Fibroblast of skin of right biceps (primary cell): ENCODE results near the gene CYS1.
"Not testable (repeated sequence)": the region's sequence is repeated elsewhere in the genome, so short reads cannot be mapped to it uniquely, and the experiment has no call there.

Source experiments
- DNase-seq: peaks from one replicate; pipeline ENCODE4 v3.0.0-alpha.2; 2013

The CYS1 gene

DNA sequence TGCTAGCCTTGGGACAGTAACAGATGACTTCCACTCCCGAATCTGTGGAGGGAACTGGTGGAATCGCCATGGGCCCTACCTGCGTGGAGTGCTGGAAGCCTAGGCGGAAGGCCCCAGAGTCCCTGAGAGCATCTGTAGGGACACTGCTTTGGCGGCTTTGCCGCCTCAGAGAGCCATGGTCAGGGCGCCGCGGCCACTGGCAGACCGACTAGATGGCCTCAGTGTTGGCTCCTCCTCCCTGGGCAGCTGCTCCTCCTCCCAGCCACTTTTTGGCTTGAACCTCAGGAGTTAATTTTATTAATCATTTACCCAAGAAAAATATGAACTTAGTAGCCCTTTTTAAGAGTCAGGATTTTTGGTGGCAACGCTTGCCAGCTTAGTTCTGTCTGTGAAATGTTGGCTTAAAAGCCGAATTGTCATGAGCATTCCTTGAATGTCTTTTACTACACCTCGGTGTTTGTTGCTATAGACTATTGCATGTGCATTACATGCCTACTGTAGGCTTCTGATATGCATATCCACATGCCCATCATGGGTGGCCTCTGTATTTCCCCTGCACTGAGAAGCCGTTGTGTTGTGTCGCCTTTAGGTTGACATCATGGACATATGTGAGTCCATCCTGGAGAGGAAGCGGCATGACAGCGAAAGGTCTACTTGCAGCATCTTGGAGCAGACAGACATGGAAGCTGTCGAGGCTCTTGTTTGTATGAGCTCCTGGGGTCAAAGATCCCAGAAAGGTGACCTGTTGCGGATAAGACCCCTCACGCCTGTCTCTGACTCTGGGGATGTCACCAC lies 34.5 kb downstream of the CYS1 start:
- DNase-seq: no peak

DNA sequence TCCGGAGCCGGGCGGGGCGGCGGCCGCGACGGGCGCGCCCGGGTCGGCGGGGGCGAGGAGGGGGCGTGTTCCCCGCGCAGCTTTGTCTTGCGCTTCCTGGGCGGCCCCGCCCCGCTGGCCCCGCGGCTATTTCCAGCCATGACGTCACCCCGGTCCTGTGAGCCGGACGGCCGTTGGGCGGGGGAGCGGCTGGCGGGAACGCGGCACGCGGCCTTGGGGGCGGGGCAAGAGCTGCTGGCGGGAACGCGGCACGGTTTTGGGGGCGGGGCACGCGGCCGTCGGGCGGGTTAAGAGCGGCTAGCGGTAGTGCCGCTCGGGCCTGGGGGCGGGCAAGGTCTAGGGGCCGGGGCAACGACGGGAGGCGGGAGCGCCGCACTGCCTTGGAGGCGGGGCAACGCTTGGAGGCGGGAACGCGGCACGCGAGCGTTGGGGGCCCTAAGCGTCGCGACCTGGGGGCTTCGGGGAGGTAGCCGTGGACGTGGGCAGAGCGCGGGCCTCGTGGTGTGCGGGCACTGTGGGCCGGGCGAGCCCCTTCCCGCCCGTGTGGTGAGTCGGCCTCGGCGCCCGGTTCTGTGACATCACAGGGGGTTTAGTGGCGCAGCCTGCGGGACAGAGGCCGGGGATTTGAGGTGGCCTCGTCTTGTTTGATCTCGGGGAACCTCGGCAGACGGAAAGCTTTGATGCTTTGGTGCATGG lies 36.2 kb downstream of the CYS1 start:
- DNase-seq: peak; percentile 91

DNA sequence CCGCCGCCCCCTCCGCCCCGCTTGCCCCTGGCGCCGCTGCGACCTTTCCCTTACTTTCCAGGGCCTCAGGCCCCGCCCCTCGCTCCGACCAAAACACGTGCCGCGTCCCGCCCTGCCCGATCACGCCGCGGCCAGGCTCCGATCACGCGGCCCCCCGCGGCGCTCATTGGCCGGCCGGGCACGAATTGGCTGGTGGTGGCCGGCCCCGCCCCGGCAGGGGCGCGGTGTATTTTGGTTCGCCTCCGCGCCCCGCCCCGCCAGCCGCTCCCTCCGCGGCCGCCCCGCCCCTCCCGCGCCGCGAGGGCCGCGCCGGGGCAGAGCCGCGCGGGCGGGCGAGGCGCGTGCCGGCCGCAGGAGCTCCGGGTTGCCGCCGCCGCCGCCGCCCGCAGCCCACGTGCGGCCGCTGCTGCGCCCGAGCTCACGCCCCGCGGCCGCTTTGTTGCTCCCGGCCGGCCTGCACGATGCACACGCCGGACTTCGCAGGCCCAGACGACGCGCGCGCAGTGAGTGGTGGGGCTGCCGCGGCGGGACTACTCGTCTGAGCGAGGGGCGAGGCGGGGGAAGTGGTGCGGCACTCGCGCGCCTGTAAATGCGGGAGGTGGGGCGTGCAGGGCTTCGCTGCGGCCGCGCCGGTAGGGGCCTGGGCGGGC lies 36.8 kb downstream of the CYS1 start, which contains the start of gene KLF11:
KLF11 (plus strand) TSS at position 295 of the 650 bp plus-strand sequence; CDS start at position 462, 167 bp downstream.
- peak; percentile 92 for DNase-seq

DNA sequence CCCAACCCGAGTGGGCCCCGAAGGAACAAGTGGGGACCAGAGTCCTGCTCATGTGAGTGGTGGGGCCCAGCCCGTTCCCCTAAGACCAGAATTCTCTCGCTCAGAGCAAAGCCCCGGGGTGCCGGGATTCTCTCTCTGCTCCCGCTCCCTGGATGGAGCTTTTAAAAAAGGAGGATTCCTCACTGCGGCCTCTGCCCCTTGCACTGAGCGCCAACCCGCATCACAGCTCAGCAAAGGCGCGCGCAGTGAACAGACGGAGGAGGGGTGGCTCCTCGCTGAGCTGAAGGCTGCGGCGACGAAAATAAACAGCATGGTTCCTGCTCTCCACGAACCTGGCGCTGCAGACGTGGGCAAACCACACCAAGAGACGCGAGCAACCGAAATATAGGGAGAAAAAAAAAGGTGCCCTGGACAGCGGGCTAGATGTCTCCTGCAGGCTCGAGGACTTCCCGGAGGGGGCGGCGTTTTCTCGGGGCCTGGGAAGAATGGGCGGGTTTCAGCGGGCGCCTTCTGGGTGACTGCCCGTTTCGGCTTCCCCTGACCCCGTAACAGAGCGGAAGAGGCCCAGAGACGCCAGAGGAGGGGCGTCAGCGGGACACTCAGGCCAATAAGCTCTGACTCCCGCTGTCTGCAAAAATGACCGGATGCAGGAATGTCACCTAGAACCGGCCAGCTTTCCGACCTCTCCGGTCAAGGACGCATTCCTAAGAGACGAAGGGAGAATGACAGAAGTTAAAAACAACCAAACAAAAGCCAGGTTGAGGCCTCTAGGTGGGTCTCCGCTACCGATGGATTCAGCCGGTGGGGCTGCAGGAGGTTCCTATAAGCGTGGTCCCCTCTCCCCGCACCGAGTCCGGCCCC lies 37.7 kb downstream of the CYS1 start:
- DNase-seq: peak; percentile 57

- no peak for DNase-seq
Measured at GRCh38 chr2:10041711-10042110, 38.5 kb downstream of the CYS1 start.

- DNase-seq: no peak
Measured at GRCh38 chr2:10039658-10040410, 40.4 kb downstream of the CYS1 start.

DNA sequence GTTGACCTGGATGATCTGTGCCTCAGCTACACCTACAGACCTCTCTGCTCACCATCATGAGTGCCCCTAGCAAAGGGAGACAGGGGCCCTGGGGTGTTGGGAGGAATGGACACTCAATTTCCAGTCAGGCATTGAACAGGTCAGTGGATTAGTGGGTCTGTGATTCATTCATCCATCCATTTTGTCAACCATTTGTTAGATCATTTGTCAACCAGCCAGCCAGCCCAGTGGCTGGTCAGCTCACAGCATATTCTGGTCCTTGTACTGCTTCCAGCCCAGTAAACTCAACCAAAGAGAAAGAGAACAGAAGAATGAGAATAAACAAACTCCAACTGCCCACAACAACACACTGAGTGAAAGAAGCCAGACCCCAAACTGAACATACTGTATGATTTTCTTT lies 41.5 kb downstream of the CYS1 start:
- no peak for DNase-seq

- DNase-seq: no peak
Measured at GRCh38 chr2:10038123-10038522, 42.1 kb downstream of the CYS1 start.

- peak; percentile 40 for DNase-seq
Measured at GRCh38 chr2:10036095-10036884, 43.9 kb downstream of the CYS1 start.

DNA sequence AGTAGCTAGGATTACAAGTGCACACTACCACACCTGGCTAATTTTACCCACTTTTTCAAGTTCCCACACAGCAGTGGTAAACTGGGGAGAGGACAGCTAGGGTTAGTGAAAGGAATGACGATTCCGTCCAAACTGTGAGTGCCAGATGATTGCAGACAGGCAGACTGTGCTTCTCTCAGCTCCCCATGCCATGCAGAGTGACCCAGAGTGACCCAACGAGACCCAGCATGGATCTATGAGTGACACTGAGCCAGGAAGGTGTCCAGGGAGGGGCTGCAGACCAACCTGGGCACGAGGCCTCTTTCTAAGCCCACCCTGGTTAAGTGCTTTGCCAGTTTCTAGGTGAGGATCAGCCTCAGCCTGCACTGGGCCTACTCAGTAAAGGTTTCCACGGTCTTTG lies 44.6 kb downstream of the CYS1 start:
- no peak for DNase-seq

DNA sequence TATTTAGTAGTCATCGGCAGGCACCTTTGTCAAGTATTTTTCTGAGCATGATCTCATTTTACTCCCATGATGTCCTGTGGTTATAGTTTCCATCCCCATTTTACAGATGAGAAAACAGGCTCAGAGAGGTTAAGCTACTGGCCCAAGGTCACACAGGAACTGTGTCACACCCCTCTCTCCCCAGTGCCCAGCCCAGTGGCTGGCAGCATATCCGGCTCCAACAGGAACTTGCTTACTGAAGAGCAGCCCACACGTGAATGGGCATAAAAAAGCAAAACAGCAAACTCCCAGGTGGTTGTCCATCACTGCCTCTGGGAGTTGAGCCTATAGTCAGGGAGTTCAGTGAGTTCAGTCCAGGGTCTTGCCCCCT lies 45.2 kb downstream of the CYS1 start:
- no peak for DNase-seq

DNA sequence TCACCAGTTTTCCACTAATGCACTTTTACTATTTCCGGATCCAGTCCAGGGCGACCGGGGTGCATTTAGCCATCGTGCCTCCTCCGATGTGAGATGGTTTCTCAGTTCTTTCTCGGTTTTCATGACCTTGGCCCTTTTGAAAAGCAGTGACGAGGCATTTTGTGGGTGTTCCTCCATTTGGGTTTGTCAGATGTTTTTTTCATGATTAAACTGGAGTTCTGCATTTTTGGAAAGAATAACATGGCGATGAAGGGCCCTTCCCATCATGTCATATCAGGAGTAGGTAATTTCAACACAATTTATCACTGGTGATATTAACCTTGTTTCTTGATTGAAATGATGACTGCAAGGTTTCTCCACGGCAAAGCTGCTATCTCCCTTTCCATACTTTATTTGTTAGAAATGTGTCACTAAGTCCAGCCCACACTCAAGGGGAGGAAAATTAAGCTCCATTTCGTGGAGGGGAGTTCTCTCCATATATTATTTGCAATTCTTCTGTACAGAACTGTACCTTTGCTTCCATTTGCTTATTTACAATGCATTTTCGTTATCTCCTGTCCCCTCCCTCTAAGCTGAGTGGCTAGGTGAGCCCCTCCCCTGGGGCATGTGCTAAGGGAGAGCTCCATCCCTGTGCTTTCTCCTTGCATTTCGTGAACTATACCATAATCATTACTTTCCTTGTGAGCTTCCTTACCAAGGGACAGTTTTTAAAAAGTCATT lies 45.7 kb downstream of the CYS1 start:
- no peak for DNase-seq

DNA sequence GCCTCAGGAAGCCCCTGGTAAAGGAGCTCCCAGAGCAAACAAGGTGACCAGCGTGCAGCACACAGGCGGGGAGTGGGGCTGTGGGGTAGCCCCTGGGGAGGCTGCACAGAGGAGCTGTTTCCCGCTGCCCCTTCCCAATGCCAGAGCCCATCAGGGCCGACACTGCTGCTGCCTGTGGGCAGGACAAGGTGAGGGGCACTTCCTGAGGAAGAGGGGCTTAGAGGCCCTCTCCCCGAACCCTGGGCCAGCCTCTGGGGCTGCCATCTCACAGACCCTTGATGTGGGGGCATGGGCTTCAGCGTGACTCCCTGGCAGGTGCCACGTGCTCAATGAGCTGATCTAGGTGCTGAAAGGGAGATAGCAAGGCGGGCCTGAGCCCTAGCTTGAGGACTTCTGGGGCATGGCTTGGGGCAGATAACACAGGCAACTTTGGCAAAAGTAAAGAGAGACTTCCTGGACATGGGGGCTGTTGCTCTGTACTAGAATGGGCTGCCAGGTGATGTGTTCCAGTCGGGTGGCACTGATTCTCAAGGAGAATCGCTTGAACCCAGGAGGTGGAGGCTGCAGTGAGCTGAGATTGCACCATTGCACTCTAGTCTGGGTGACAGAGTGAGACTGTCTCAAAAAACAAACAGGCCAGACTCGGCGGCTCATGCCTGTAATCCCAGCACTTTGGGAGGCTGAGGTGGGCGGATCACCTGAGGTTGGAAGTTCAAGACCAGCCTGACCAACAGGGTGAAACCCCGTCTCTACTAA lies 46.8 kb downstream of the CYS1 start:
- no peak for DNase-seq

DNA sequence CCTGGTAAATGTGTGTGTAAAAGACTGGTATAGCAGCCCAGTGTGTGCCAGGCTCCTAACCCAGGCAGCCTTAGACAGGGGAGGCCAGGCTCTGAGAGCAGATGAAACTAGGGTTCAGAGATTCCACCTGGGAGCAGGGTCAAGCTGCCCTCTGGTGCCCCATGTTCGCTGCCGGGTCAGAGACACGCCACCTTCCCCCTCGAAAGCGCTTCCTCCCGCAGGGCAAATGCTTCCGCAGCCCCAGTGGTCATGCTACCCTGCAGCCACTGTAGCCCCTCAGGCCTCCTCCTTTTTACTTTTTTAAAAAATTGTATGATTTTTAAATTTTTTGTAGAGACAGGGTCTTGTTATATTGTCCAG lies 47.5 kb downstream of the CYS1 start:
- DNase-seq: no peak

GRCh38 chr2:10031886-10032745 lies 48.1 kb downstream of the CYS1 start:
- DNase-seq: no peak

- DNase-seq: not testable (repeated sequence)
Measured at GRCh38 chr2:10030798-10031197, 49.4 kb downstream of the CYS1 start.

DNA sequence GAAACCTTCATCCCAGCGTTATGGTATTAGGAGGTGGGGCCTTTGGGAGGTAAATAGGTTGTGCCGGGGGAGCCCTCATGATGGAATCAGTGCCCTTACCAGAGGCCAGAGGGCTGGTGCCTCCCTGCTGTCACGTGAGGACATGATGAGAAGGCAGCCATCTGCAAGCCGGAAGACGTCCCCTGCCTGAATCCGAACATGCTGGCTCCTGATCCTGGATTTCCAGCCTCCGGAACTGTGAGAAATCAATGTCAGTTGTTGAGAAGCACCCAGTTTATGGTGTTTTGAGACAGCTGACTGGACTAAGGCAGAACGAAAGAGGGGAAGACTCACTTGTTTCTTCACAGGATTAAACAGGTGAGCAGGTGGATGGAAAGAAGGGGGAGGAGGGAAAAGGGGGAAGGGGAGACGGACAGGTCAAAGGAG lies 49.9 kb downstream of the CYS1 start:
- no peak for DNase-seq

DNA sequence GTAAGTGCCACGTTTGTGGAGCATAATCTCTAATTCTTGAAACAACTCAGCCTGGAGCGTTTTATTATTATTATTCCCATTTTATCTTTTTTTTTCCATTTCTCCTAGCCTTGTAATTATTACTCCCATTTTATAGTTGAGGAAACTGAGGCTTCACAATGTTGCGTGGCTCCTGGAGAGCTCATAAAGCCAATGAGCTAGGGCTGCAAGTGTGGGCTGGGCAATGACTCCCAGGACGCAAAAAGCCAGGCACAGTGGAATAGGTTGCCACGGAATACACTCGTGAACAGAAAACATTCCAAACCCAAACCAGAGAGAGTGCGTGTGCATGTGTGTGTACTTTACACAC lies 50.4 kb downstream of the CYS1 start:
- DNase-seq: no peak
